OCI-LY3 (cell line): ENCODE data around the gene PDE7B.

Experiments used
- CTCF ChIP-seq: fragments of 200-600, 300-600 bp; sonication (generic); IDR thresholded peaks from 2 replicates; pipeline ENCODE4 v1.5.1; 2014; ENCODE audit warnings: antibody characterized with exemption, low read length, low read depth
- EZH2phosphoT487 ChIP-seq: fragments of 200-600 bp; shearing (Covaris generic); IDR thresholded peaks from 2 replicates; pipeline ENCODE4 v1.6.1; 2018; ENCODE audit warnings: antibody characterized with exemption, mixed run types, low read depth

GRCh38 chr6:135936606-135937005 lies 85.1 kb downstream of the PDE7B start:
- TF ChIP-seq CTCF (no peak), EZH2phosphoT487 (no peak)
